NB4 (cell line): ENCODE measurements around the gene AHDC1.

Experiments
- POLR2A ChIP-seq: IDR thresholded peaks from 2 replicates; pipeline ENCODE4 v1.6.1; 2011; ENCODE audit warnings: mild to moderate bottlenecking; ENCODE audit not compliant: insufficient read length; ENCODE audit errors: extremely low read depth
- TF ChIP-seq, protein P1 (sequence below): IDR thresholded peaks from one replicate; pipeline ENCODE4 v1.5.1; 2012; ENCODE audit warnings: low read depth, low read length

DNA sequence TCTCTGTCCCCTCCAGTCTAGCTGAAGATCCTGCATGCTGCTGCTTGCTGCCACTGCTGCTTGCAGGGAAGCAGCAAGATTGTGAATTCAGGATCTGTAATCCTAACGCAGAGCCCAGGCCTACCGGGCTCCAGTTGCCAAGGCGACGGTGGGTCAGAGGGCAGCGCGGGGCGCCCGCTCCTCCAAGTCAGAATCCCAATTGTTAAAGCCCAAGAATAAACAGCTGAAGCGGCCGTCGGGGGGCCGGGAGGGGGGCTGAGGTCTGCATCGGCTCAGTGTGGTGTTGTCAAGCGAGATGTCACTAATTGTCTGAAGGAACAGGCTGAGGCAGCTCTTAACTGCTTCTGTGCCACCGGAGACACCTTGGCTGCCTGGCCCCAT is 36.8 kb downstream of the AHDC1 start:
- TF ChIP-seq, protein P1, sequence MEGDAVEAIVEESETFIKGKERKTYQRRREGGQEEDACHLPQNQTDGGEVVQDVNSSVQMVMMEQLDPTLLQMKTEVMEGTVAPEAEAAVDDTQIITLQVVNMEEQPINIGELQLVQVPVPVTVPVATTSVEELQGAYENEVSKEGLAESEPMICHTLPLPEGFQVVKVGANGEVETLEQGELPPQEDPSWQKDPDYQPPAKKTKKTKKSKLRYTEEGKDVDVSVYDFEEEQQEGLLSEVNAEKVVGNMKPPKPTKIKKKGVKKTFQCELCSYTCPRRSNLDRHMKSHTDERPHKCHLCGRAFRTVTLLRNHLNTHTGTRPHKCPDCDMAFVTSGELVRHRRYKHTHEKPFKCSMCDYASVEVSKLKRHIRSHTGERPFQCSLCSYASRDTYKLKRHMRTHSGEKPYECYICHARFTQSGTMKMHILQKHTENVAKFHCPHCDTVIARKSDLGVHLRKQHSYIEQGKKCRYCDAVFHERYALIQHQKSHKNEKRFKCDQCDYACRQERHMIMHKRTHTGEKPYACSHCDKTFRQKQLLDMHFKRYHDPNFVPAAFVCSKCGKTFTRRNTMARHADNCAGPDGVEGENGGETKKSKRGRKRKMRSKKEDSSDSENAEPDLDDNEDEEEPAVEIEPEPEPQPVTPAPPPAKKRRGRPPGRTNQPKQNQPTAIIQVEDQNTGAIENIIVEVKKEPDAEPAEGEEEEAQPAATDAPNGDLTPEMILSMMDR, result no peak
- TF ChIP-seq POLR2A, result no peak
